Stimulated activated CD8-positive, alpha-beta memory T cell treated with anti-CD3 and anti-CD28 coated beads, Interleukin-4, amount 100 ng/mL, for 24 hours (primary cell): Measurements from ENCODE around the gene EOLA2.
"Not testable (repeated sequence)": the region's sequence is repeated elsewhere in the genome, so short reads cannot be mapped to it uniquely, and the experiment has no call there.

ENCODE experiments used
- DNase-seq: peaks from one replicate; pipeline ENCODE4 v3.0.0-alpha.2; 2020; ENCODE audit warnings: low read depth

The EOLA2 gene

DNA sequence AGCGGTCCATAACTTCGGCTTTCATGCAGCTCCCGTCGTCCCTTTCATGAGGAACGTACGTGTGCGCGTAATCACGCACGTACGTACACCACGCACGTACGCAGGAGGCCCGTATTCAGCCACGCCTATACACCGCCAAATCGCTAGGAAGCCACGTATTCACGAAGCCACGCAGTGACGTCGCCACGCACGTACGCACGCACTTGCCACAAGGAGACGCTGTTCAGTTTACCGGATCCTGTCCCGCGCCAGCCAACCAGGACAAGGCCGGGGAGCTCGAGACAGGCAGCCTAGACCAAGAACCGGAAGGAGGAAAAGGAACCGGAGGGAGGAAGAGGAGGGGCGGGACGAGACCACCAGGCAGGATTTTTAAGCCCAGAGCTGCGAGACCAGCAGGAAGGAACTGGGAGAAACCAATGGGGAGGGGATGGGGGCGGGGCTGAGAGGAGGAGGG is at the start of gene EOLA2:
EOLA2 (minus strand) TSS at position 65 of the 454 bp plus-strand sequence. CDS start 4,617 bp downstream, outside the sequence.
- peak; percentile 82 for DNase-seq

DNA sequence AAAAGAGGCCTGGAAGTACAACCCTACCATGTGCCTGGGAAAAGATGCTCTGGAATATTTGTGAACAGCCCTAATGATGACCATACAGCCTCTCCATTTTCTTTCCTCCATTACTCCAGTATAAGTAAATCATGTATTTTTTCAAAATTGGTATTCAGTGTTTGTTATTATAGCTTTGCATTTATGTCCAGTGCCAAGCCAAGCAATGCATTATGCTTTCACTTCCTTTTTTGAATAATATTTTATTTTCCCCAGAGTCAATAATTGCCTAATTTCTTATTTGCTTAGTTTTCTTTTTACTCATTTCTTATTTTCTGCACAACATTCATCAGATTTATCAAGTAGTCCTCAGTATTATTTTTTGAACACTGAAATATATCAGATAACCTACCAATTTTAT is 49.3 kb upstream of the EOLA2 start:
- DNase-seq, result no peak

DNA sequence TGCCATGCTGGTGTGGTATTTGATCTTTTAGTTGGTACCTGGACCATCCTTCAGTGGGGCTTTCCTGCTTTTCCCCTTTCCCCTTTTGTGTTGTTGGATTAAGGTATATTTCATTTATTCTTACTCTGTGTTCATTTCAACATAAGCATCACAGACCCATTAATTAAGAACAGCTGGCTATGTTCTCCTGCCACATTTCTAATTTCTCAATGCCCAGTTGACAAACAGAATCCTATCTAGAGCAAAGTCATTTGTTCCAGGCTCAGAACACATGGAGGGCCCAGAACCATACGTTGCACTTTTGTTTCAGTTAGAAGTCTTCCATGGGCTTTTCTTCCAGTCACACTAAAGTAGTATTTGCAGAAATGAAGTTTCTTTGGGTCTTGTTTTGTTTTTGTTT is 46.1 kb upstream of the EOLA2 start:
- no peak for DNase-seq

DNA sequence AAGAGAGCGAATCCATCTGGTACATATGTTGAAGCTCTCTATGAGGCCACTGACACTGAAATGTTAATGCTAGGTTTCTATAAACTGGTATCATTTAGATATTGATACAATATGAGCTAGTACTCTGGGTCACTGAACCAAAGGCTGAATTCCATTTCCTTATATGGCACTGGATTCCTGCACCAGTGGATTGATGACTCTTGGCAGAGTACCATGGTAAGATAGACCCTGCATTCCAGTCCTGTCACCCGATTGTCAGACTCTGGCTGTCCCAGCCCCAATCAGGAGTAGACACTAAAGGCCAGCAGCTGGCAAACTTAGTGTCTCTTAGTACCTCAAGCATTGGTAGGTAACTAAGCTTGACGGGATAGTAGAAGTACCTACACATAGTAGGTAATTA is 44.0 kb upstream of the EOLA2 start:
- no peak for DNase-seq

DNA sequence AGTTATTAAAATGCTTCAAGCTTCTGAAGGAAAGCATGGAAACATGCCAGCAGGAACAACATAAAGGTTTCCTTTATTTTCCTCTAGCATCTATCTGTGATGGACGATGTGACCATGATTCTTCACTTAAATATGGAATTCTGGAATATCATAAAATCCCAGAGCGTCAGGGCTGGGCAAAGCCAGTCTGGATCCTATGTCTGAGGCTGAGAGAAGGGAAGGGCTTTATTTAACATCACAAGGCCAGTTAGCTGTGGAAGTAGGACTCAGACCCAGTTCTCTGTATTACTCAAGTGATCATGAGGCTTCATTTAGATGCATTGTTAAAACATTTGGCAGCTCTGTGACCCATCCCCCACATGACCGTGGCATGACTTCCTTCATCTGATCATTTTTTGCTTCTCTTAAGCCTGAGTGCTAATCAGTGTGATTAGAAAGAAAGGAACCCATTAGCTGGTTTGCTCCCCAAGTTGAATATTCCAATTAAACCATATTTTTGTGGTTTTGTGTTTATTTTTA is 40.9 kb upstream of the EOLA2 start:
- no peak for DNase-seq

DNA sequence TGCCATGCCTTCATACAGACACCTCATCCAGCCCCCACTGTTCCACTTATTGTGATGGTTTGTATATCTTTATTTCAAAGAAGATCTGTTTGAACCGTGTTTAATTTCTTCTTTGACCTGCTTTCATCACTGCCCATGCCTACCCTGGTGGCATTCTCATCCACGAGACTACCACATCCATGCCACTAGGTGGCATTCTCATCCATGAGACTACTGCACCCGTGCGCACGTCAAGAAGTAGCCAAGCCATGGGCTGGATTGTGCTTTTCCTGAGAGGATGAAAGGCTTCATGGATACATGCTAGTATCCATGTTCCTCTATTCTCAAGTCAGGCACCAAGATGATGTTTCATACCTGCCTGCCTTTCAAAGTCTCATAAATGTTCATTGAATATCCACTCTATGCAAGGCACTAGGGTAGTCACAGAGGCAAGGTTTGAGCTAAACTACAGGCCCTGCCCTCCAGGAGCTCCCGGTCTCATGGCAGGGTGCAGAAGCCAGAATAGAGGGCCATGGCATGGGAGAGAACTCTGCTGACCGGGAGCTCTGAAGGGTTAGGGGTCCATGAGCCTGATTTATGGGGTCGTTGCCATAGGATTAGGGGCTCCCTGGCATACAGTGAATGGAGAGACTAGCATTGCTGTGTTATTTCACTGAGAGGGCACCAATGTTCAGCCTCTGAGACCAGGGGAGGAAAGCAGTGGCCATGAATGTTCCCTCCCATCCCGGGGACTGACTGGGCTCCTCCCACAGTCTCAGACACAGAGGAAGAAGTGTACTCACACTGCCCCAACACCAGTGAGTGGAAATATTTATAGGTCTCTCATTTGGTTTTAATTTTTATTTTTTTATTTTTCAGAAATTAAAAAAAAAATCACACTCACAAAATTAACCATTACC is 24.8 kb upstream of the EOLA2 start:
- DNase-seq, result no peak

DNA sequence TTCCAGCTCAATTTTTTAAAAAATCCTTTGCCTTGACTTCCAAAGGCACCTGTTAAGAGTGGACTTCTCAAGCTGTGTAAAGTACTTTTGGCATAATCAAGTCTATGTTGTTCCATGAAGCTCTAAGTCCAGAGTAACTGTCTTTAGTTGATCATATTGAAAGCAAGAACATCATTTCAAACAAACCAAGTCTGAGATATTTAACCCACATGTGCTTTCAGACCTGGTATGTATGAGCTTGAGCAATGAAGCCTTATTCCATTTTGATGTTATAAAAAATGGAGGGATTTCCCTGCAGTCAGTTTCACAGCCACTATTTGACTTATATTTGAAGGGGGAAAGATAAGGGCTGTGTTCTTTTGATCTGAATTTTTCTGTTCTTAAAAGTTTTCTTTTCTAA is 23.7 kb upstream of the EOLA2 start:
- no peak for DNase-seq

DNA sequence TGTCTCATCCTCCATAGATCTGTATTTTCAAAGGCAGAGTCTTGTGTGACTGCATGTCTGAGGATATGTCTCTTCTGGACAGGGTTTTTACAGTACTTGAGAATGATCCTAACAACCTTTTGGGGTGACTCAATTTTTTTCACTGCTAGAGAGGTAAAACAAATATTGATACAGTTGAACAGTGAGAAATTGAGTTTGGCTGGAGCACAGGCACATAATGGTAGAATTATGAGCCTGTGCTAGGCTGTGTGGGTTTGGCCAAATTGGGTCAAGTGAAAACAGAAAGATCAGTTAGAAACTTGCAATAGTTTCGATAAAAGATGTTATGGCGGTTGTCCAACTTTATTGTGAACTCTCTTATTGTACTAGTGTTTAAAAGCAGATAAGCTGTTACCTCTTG is 23.3 kb upstream of the EOLA2 start:
- DNase-seq, result no peak

DNA sequence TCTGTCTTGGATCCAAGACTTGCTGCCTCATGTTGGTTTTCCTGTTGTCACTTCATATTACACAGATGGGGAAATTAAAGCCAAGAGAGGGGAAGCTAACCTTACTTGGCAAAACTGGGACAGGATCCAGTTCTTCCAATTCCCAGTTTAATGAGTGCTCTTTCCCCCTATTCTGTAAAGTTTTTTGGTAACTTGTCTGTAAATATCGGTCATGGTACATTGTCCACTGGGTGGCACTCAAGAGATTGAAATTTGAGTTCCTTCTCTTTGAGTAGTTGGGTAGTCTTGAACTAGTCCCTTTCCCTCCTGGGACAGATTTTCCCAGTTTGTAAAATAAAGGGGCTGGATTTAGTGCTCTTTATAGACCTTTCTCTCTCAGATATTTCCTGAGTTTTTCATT is 12.4 kb upstream of the EOLA2 start:
- no peak for DNase-seq

DNA sequence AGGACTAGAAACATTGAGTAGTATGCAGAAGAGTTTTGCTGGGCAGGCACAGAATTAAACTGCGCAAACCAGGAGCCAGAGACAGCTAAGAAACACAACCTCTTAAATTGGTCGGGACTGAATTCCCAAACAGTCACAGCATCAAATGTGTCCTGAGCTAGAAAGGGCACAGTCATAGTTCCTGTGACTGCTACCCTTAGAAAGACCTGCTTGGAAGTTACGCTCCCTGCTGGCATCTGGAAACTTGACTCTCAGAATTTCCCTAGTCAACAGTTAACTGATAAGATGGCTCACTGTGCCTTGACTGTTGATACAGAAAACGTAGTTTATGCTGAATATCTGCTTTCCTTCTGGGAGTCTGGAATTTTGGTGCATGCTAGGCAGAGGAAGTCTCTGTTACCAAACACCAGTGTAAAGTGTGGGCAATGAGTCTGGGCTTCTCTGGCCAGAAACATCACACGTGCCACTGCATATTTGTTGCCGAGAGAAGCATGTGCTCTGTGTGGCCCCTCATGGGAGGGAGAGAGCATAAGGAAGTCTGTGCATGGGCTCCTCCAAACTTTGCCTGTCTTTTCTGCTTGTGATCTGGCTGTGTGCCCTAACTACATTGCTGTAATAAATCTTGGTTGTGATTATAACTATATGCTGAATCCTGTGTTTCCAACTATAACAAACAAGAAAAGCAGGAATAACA is 11.6 kb upstream of the EOLA2 start:
- DNase-seq, result no peak

DNA sequence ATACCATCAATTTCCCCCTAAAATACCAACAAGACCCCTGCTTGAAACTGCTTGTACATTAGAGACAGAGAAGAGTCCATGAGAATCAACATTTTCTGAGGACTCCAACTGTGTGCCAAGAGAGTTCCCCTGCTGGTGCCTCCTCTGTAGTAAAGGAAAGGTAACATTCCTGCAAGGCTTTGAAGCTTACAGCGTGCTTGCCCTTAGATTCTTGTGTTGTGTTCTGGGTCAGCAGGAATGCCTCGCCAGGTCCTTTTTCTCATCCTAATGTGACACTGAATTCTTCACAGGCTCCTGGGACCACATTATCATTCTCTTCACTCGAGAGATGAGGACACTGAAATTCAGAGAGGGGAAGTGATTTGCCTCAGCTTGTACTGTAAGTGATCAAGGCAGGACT is 9.7 kb upstream of the EOLA2 start:
- DNase-seq, result no peak

DNA sequence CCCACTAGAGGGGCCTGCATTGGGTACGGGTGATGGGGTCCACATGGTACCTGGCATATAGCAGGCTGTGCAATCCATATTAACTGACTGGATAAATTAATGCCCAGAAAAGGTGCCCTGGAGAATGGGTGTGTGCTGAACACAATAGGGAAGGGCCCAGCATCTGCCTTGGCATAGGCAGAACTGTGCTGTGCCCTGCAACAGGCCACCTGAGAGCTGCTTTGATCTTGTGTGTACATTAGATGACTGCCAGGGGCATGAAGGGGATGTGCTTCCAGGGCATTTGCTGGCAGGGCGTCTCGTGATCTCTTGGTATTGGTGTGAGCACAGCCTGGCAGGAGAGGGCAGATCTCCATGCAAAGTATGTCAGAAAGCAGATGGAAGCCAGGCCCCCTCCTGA is 8.6 kb upstream of the EOLA2 start:
- DNase-seq, result not testable (repeated sequence)

DNA sequence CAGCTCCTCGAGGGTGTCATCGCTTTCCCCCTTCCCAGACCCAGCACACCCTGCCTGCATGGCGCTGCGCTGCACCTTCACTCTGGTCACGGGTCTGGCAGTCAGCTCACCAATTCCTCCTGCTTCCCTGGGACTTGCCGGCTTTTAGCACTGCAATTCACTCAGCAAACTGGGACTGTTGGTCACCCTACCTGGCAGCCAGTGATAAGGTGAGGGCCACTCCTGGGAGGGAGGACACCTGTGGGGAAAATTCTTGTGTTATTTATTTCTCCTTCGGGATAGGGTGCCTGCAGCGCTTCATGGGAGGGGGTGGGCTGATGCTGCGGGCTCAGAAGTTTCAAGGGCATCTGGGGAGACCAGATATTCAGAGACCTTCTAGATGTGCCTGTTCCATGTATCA is 7.5 kb upstream of the EOLA2 start:
- not testable (repeated sequence) for DNase-seq

DNA sequence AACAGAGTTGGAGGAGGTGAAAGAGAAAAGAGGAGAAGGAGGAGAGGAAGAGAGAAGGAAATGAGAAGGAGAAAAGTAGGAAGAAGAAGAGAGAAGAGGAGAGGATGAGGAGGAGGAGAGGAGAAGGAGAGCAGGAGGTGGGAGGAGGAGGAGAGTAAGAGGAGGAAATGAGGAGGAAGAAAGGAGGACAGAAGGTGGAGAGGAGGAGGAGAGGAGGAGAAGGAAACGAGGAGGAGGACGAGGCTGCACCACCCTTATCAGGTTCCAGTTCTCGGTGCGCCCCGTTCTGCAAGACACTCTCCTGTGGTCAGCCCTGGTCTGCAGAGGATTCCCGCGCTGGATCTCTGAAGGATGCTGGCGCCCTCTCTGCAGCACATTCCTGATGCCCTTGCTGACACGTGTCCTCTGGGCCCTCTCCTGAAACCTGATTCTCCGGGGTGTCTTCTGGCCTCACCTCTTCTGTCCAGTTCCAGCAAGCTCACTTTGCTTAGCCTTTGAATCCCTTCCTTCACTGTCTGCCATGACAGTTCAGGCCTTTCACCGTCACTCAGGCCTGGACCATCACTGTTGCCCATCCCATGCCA is 6.9 kb upstream of the EOLA2 start:
- not testable (repeated sequence) for DNase-seq

DNA sequence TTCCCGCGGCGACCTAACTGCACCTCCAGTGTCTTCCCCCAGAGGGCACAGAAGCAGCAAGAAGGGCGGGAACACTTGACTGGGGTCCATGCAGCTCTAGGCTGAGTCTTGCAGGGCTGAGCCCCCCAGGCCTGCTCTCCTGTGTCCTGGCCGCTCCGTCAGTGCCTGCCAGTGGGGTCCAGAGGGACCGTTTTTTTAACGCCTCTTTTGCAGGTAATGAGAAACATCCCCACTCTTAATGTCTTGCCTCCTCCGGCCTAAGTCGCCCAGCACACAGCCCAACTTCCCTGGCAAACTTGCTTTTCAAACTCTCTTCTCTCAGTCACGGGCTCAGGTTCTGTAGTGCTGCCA is 2.4 kb upstream of the EOLA2 start:
- not testable (repeated sequence) for DNase-seq

DNA sequence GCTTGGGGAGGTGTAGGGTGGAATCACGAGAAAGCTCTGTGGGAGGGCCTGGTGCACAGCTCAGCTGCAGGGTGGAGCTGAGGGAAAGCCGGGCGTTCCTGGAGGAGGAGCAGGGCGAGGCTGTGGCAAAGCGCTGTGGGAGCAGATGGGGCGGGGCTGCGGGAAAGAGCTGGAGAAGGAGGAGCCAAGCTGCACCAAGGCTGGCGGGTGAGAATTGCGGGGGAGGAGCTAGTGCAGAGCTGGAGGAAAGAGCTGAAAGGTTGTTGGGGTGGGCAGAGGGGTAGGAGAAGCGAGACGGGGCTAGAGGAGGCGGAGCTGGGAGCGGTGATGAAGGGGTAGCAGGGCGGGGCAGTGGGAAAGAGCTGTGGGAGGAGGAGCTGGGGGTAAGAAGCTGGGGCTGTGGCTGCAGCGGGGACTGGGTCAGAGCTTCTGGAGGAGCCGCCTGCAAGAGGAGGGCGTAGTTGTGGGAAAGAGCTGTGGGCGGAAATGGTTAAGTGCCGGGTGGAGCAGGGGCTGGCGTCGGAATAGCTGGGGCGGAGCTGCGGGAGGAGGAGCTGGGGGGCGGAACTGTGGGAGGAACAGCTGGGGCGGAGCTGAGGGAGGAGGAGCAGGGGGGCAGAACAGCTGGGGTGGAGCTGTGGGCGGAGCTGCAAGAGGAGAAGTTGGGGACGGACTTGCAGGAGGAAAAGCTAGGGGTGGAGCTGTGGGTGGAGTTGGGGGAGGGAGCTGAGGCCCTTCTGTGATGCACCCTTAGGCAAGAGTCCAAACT is 1.8 kb upstream of the EOLA2 start:
- DNase-seq, result peak; percentile 84

DNA sequence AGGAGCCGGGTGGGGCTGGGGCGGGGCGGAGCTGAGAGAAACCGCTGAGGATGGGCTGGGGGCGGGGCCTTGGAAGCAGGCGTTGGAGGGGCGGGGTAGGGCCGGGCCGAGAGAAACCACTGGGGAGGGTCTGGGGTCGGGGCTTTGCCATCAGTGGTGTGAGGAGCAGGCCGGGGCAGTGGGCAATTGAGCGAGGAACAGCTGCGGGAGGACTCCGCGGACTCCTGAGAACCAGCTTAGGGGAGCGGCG is 1.3 kb upstream of the EOLA2 start:
- DNase-seq, result no peak

DNA sequence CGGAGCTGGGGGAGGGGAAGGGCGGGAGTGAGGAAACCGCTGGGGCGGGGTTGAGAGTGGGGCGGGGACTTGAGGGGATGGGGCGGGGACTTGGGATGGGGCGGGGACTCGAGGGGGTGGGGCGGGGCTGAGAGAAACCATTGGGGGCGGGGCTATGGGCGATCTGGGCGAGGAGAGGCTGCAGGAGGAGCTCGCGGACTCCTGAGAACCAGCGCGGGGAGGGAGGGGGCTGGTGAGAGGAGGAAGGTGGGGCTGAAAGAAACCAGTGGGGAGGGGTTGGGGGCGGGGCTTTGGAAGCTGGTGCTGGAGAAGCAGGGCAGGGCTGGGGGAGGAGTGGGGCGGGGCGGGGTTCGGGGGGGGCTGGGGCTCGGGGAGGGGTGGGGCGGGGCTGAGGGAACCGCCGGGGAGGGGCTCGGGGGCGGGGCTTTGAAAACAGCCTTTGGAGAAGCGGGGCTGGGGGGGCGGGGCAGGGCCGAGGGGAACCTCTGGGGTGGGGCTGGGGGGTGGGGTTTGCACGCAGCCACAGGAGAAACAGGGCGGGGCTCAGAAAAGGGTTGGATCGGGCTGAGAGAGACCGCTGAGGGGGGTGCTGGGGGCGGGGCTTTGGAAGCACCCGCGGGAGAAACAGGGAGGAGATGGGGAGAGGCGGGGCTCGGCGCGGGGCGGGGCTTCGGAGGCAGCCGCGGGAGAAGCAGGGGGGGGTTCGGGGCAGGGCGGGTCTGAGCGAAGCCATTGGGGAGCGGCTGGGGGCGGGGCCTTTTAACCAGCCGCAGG is 777 bp upstream of the EOLA2 start:
- DNase-seq, result peak; percentile 79

DNA sequence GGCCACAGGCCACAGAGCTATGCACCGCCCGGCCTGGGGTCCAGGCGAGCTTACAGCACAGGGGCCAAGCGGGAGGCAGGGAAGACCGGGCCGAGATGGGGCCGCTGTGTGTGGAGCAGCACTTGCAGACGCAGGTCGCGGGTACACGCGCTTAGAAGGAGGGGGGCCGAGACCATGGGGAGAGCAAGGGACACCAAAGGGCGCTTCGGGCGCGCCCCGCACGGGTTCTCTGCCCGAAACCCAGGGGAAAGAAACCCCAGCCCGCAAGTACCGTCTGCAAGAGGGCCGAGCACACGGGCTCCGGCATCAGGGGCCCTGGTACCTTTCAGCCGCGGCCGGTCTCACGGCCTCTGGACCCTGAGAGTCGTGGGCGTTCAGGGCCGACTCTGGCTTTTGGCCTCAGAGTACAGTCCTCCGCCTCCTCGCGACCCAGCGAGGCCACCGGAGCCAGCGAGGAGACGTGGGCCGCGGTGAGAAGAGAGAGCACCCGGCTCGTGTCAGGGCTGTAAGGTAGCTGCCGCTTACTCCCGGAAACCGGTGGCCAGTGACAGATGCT is 342 bp downstream of the EOLA2 start:
- no peak for DNase-seq

DNA sequence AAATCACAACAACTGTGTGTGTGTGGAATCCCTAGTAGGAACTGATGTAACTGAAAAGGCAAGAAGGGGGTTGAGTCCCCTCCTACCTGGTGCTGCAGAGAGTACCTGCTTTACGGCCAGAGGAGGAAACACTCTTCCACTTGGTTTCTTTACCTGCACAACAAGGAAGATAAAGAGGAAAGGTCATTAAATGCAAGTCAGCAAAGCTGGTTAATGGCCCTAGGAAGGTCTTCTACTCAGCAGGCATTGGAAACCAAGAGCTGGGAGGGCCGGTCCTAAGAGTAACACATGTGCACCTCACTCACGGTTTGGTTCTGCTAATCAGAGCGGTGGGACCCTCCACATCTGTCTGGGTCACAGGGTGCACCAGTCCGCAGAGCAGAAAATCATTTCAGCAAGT is 963 bp downstream of the EOLA2 start:
- DNase-seq, result not testable (repeated sequence)

DNA sequence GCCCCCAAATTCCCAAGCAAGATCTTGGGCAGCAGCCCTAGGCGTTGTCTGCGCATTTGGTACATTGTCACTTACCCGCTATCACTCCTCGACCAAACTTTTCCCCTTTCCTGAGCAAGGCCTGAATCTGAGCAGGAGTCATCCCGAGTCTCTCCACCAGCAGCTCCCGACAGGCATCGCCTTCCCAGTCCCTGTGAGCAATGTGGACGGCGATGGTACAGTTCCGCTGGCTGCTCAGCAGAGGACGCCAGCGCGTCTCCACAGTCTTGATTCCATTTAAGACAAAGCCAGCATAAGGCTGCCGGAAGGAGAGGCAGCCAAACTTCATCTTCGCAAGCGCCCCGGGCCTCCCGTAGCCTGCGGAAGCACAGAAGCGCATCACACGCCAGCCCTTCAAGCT is 4.7 kb downstream of the EOLA2 start:
- DNase-seq, result not testable (repeated sequence)
